Muscle of leg (tissue), 11 donors: ENCODE results near the gene BCR. TPM values are rescaled to one million over a fixed set of nuclear protein-coding genes. Genes with fewer than 3 reads are reported as not detected.
A peak's percentile ranks its signal among the peaks of the same experiment; 100 is the strongest.

Experiments used
- DNase-seq: peaks from one replicate; pipeline ENCODE4 v3.0.0; 2013
- H3K27ac ChIP-seq: one replicate; pipeline ENCODE4 v1.5.1; 2013; ENCODE audit warnings: mild to moderate bottlenecking, low read length, control low read depth
- H3K27me3 ChIP-seq: one replicate; pipeline ENCODE4 v1.6.1; 2013; ENCODE audit warnings: low read length; ENCODE audit not compliant: control insufficient read depth, insufficient read depth
- H3K36me3 ChIP-seq: one replicate; pipeline ENCODE4 v1.6.1; 2013; ENCODE audit warnings: low read length; ENCODE audit not compliant: control insufficient read depth, insufficient read depth
- H3K4me1 ChIP-seq: one replicate; pipeline ENCODE4 v1.6.1; 2013; ENCODE audit warnings: low read length; ENCODE audit not compliant: control insufficient read depth, insufficient read depth
- H3K4me3 ChIP-seq: one replicate; pipeline ENCODE4 v1.5.1; 2013; ENCODE audit warnings: low read length, control low read depth
- H3K9me3 ChIP-seq: replicated peaks from 2 replicates; pipeline ENCODE4 v1.6.1; 2013; ENCODE audit warnings: low read depth, low read length; ENCODE audit not compliant: control insufficient read depth
- WGBS: methylation state at CpG from one replicate; pipeline ENCODE4 v1.1.5; 2013; ENCODE audit warnings: missing lambda C conversion rate; ENCODE audit not compliant: insufficient coverage; 5-methylcytosine and 5-hydroxymethylcytosine counted together
- polyA plus RNA-seq, 8 donors: library from polyadenylated mRNA; unstranded; fragments of 120-200 nt; gene quantifications; one replicate each; pipeline versions ENCODE4 v1.2.1 to v1.2.3, GENCODE V29; 2013; ENCODE audit warnings: inconsistent platforms in 1 of 8, low replicate concordance in 1 of 8; ENCODE audit not compliant: insufficient read length in 8 of 8, insufficient read depth in 1 of 8
- total RNA-seq: library from RNA; stranded (reverse); fragments of 120-200 nt; gene quantifications from one replicate; pipeline ENCODE4 v1.2.4, GENCODE V29; 2013

BCR gene
- total and polyA plus RNA-seq, 9 donors, result 12.7 to 27.0 (median 17.7) TPM

GRCh38 chr22:23196165-23196564 lies 15.9 kb downstream of the BCR start:
- no peak overlapping the region for H3K27ac ChIP-seq
- no peaks in the 10 kb centered on the region for H3K36me3 ChIP-seq
- H3K4me3 ChIP-seq, result no peak overlapping the region
- WGBS, result 57% methylated on average over 11 of the region's 11 CpGs
- no peak for DNase-seq
- H3K9me3 ChIP-seq, result no peaks in the 10 kb centered on the region
- H3K4me1 ChIP-seq, result peaks cover 4% of the 10 kb centered on the region
- H3K27me3 ChIP-seq, result peaks cover 21% of the 10 kb centered on the region

GRCh38 chr22:23197836-23198235 lies 17.5 kb downstream of the BCR start:
- no peak overlapping the region for H3K27ac ChIP-seq
- peaks cover 21% of the 10 kb centered on the region for H3K27me3 ChIP-seq
- H3K4me1 ChIP-seq, result peaks cover 4% of the 10 kb centered on the region
- H3K36me3 ChIP-seq, result no peaks in the 10 kb centered on the region
- H3K4me3 ChIP-seq, result no peak overlapping the region
- no peaks in the 10 kb centered on the region for H3K9me3 ChIP-seq
- 85% methylated on average over 8 of the region's 8 CpGs for WGBS
- no peak for DNase-seq

GRCh38 chr22:23199159-23199558 lies 18.9 kb downstream of the BCR start:
- H3K36me3 ChIP-seq, result no peaks in the 10 kb centered on the region
- 41% methylated on average over 7 of the region's 8 CpGs for WGBS
- no peak for DNase-seq
- H3K4me1 ChIP-seq, result peaks cover 13% of the 10 kb centered on the region
- H3K4me3 ChIP-seq, result no peak overlapping the region
- no peak overlapping the region for H3K27ac ChIP-seq
- peaks cover 19% of the 10 kb centered on the region for H3K27me3 ChIP-seq
- no peaks in the 10 kb centered on the region for H3K9me3 ChIP-seq

GRCh38 chr22:23200898-23201297 lies 20.6 kb downstream of the BCR start:
- Histone ChIP-seq H3K4me3 (no peak overlapping the region), H3K27me3 (peaks cover 19% of the 10 kb centered on the region), H3K27ac (no peak overlapping the region), H3K9me3 (no peaks in the 10 kb centered on the region), H3K36me3 (no peaks in the 10 kb centered on the region), H3K4me1 (peaks cover 30% of the 10 kb centered on the region)
- DNase-seq, result no peak
- WGBS, result 80% methylated on average over 3 of the region's 5 CpGs

GRCh38 chr22:23202812-23203451 lies 22.6 kb downstream of the BCR start:
- Histone ChIP-seq H3K27ac (no peak overlapping the region), H3K4me3 (no peak overlapping the region), H3K4me1 (peaks cover 35% of the 10 kb centered on the region), H3K9me3 (no peaks in the 10 kb centered on the region), H3K36me3 (no peaks in the 10 kb centered on the region), H3K27me3 (peaks cover 20% of the 10 kb centered on the region)
- no peak for DNase-seq
- WGBS, result 79% methylated on average over 2 of the region's 4 CpGs

- no peaks in the 10 kb centered on the region for H3K36me3 ChIP-seq
- H3K4me3 ChIP-seq, result no peak overlapping the region
- DNase-seq, result peak; percentile 56
- no peaks in the 10 kb centered on the region for H3K9me3 ChIP-seq
- 45% methylated on average over 4 of the region's 7 CpGs for WGBS
- H3K27me3 ChIP-seq, result peaks cover 19% of the 10 kb centered on the region
- peaks cover 37% of the 10 kb centered on the region for H3K4me1 ChIP-seq
- peak overlapping the region; percentile 3 for H3K27ac ChIP-seq
Measured at GRCh38 chr22:23203452-23204124, 23.3 kb downstream of the BCR start.

GRCh38 chr22:23204125-23204488 lies 23.8 kb downstream of the BCR start:
- Histone ChIP-seq H3K36me3 (no peaks in the 10 kb centered on the region), H3K27me3 (peaks cover 19% of the 10 kb centered on the region), H3K4me3 (no peak overlapping the region), H3K9me3 (no peaks in the 10 kb centered on the region), H3K27ac (peak overlapping the region; percentile 3), H3K4me1 (peaks cover 36% of the 10 kb centered on the region)
- DNase-seq, result no peak
- WGBS, result 83% methylated on average over 7 of the region's 11 CpGs

GRCh38 chr22:23204541-23205157 lies 24.3 kb downstream of the BCR start:
- 34% methylated on average over 8 of the region's 11 CpGs for WGBS
- H3K27ac ChIP-seq, result no peak overlapping the region
- peak; percentile 77 for DNase-seq
- H3K4me3 ChIP-seq, result no peak overlapping the region
- H3K4me1 ChIP-seq, result peaks cover 33% of the 10 kb centered on the region
- H3K36me3 ChIP-seq, result no peaks in the 10 kb centered on the region
- H3K27me3 ChIP-seq, result peaks cover 15% of the 10 kb centered on the region
- H3K9me3 ChIP-seq, result no peaks in the 10 kb centered on the region

GRCh38 chr22:23205339-23206049 lies 25.2 kb downstream of the BCR start:
- Histone ChIP-seq H3K27me3 (peaks cover 15% of the 10 kb centered on the region), H3K36me3 (no peaks in the 10 kb centered on the region), H3K4me3 (no peak overlapping the region), H3K4me1 (peaks cover 33% of the 10 kb centered on the region), H3K27ac (no peak overlapping the region), H3K9me3 (no peaks in the 10 kb centered on the region)
- WGBS, result 50% methylated on average over 6 of the region's 9 CpGs
- DNase-seq, result peak; percentile 87

GRCh38 chr22:23206915-23207314 lies 26.6 kb downstream of the BCR start:
- no peak overlapping the region for H3K27ac ChIP-seq
- H3K4me3 ChIP-seq, result no peak overlapping the region
- DNase-seq, result no peak
- peaks cover 10% of the 10 kb centered on the region for H3K27me3 ChIP-seq
- no peaks in the 10 kb centered on the region for H3K9me3 ChIP-seq
- no peaks in the 10 kb centered on the region for H3K36me3 ChIP-seq
- peaks cover 36% of the 10 kb centered on the region for H3K4me1 ChIP-seq
